ENCODE results near the gene CPT1C.

GRCh38 chr19:49651029-49651819, 39.7 kb upstream of the CPT1C start:
- TF ChIP-seq YY1 (IDR thresholded peaks at IDR 0.05; ENCODE audit: insufficient read depth, insufficient read length) (no peak), ZNF274 (IDR thresholded peaks at IDR 0.05; ENCODE audit: low read depth, low read length) (no peak), SUZ12 (IDR thresholded peaks at IDR 0.05; ENCODE audit: extremely low read depth, insufficient read depth, insufficient read length) (no peak)
